IMR-90 (cell line): Measurements from ENCODE around the gene ZG16.

Experiments
- BHLHE40 ChIP-seq: fragments of 150-350 bp; IDR thresholded peaks from 2 replicates; pipeline ENCODE4 v1.6.1; 2016; ENCODE audit warnings: mild to moderate bottlenecking, low read depth, low read length
- CHD1 ChIP-seq: IDR thresholded peaks from 2 replicates; pipeline ENCODE4 v1.6.1; 2012; ENCODE audit warnings: low read depth, low read length, improper control_type of control experiment
- CTCF ChIP-seq: conservative IDR thresholded peaks from 2 replicates; pipeline ENCODE4 v1.5.1; 2012; ENCODE audit warnings: mild to moderate bottlenecking, low read depth, low read length, improper control_type of control experiment
- FOS ChIP-seq: fragments of 150-350 bp; IDR thresholded peaks from 2 replicates; pipeline ENCODE4 v1.6.1; 2016; ENCODE audit warnings: low read depth, low read length
- POLR2A ChIP-seq: IDR thresholded peaks from 2 replicates; pipeline ENCODE4 v1.6.1; 2012; ENCODE audit warnings: mild to moderate bottlenecking, low read depth, low read length
- RAD21 ChIP-seq: IDR thresholded peaks from 2 replicates; pipeline ENCODE4 v1.6.1; 2012; ENCODE audit warnings: low read length, improper control_type of control experiment
- TF ChIP-seq, protein P1 (sequence below): fragments of 150-350 bp; IDR thresholded peaks from 2 replicates; pipeline ENCODE4 v1.6.1; 2017; ENCODE audit warnings: mild to moderate bottlenecking, antibody characterized with exemption, low read length, low read depth
- TF ChIP-seq, protein P2 (sequence below): fragments of 150-350 bp; IDR thresholded peaks from 2 replicates; pipeline ENCODE4 v1.6.1; 2016; ENCODE audit warnings: low read depth, mild to moderate bottlenecking, low read length, moderate library complexity, borderline replicate concordance

DNA sequence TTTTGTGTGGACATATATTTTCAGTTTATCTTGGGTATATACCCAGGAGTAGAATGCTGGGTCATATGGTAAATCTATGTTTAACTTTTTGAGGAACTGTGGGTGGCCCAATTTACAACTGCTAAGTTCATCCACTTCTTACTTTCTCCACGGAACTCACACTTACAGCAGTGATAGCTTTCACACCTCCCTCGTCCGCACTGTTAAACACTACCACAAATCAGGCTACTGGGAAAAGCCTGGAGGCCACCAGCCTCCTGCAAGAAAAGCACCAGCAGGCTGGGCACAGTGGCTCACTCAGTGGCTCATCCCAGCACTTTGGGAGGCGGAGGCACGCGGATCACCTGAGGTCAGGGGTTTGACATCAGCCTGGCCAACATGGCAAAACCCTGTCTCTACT is 14.7 kb upstream of the ZG16 start:
- TF ChIP-seq CTCF (no peak), FOS (no peak), CHD1 (no peak), POLR2A (no peak), RAD21 (no peak), BHLHE40 (no peak)
- TF ChIP-seq, protein P1, sequence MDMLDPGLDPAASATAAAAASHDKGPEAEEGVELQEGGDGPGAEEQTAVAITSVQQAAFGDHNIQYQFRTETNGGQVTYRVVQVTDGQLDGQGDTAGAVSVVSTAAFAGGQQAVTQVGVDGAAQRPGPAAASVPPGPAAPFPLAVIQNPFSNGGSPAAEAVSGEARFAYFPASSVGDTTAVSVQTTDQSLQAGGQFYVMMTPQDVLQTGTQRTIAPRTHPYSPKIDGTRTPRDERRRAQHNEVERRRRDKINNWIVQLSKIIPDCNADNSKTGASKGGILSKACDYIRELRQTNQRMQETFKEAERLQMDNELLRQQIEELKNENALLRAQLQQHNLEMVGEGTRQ: no peak
- TF ChIP-seq, protein P2, sequence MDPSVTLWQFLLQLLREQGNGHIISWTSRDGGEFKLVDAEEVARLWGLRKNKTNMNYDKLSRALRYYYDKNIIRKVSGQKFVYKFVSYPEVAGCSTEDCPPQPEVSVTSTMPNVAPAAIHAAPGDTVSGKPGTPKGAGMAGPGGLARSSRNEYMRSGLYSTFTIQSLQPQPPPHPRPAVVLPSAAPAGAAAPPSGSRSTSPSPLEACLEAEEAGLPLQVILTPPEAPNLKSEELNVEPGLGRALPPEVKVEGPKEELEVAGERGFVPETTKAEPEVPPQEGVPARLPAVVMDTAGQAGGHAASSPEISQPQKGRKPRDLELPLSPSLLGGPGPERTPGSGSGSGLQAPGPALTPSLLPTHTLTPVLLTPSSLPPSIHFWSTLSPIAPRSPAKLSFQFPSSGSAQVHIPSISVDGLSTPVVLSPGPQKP: no peak
